Activated CD4-positive, CD25-positive, alpha-beta regulatory T cell treated with anti-CD3 and anti-CD28 coated beads, Interleukin-2, amount 50 U/mL, for 72 hours (primary cell): ENCODE measurements around the gene A2M.

Source experiments
- DNase-seq: peaks from one replicate; pipeline ENCODE4 v3.0.0; 2021

The A2M gene

DNA sequence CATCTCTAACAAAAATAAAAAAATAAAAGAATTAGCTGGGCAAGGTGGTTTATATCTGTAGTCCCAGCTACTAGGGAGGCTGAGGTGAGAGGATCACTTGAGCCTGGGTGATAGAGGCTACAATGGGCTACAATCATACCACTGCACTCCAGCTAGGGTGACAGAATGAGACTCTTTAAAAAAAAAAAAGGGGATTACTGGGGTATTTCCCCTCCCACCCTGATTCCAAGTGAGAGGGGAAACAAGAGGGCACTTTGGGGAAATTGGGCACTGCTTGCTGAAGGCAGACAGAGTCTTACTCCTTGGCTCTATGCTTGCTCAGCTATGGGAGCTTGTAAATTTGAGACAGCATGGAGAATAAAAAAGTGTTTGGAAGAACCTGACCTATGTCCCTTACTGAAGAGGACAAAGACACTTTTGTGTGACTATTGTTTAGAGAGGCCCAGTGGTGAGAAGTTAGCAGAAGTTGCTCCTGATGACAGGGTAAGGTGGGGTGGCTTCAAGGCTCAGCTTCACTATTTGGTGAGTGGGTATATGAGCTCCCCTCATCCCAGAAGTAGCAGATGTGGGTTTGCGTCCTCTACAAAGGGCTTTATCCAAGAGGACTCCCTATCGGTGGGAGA, 82.3 kb downstream of the A2M start:
- DNase-seq: no peak

GRCh38 chr12:9032202-9032964, 83.3 kb downstream of the A2M start:
- DNase-seq: no peak

DNA sequence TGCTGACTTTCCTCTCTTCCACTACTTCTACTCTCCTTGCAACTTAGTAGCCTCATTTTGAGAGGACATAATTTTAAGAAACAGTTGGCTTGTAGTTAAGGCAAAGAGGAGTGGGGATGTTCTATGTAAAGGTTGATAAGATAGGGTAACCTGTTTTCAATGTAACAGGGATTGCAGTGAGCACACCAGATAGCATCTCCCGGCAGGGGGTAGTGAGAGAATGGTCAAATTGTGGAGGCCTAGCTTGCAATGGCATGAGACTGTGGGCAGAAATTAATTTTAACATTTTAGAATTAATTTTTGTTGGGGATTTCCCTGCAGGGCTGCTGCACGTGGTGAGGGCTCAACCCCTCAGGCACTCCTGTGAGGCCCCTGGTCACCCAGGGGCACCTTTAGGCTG, 84.9 kb downstream of the A2M start:
- DNase-seq: no peak

DNA sequence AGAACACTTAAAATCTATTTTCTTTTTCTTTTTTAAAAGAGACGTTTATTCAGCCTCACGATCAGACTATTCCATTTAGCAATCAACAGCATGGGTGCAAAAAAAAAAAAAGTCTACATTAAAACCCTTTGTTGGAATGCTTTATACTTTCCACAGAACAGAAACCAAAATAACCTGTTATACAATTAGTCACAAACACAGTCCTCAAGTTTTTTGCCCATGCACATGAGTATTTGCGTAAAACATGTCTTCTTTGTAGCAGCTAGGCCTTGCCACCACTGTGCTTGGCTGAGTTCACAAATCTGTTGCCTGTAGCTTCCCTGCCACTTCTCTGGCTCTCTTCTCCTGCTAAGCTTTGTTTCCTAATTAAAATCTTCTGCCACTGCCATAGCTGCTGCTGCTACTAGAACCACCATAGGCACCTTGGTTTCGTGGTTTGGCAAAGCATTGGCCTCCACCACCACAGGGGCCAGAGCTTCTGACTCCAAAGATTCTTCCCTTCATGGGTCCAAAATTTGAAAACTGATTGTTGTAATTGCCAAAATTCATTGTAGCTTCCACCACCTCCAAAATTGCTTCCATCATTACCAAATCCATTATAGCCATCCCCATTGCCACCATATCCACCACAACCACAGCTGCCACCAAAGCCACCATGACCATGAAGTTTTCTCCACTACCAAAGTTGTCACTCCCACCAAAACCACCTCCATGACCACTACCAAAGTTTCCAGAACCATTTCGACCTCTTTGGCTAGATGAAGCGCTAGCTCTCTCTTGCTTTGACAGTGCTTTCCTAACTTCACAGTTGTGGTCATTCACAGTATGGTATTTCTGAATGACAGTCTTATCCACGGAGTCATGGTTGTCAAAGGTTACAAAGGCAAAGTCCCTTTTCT, 88.3 kb downstream of the A2M start:
- DNase-seq: peak; percentile 60

DNA sequence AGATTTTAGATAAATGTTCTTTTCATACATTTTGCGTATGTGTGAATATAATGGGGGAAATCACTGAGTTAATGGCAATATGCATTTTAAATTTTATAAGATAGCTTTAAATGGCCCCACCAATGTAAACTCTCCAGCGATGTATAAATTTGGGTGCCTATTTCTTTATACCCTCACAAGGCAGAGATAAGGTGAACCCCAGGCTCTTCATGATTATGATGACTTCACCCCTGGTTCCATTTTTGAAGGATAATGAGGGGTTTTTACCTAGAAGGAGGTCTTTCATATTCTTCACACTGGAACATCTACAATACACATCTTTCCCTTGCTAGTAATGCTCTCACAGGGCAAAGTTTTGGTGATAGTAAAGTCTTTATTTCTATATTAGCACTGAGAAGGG, 91.2 kb downstream of the A2M start:
- no peak for DNase-seq

DNA sequence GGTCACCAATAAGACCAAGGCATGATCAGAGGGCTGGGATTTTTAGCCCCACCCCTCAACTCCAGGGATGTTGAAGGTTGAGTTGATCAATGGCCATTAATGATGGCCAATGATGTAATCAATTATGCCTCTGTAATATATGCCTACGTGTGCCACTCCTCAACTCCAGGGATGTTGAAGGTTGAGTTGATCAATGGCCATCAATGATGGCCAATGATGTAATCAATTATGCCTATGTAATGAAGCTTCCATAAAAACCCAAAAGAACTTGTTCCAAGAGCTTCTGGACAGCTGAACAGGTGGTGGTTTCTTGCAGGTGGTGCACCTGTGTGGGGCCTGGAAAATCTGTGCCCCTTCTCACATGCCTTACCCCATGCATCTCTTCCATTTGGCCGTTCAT, 93.1 kb downstream of the A2M start:
- DNase-seq: no peak
